ENCODE data around the gene PRDM16. TPM values are rescaled to one million over a fixed set of nuclear protein-coding genes. Genes with fewer than 3 reads are reported as not detected.

PRDM16 gene
- total RNA-seq, 1 donor from 2014 or later, result not detected

GRCh38 chr1:3293563-3294080 lies 224.6 kb downstream of the PRDM16 start:
- intact Hi-C loops (cut with micrococcal nuclease), result no loop called here
- DNase-seq (ENCODE audit: low spot score), result no peak
- Mint-ChIP-seq H3K4me3 (ENCODE audit: low read depth) (no peak overlapping the region), H3K4me1 (ENCODE audit: low read depth) (no peaks in the 10 kb centered on the region), H3K36me3 (ENCODE audit: low read depth) (no peaks in the 10 kb centered on the region), H3K9me3 (no peaks in the 10 kb centered on the region), H3K27ac (no peak overlapping the region), H3K27me3 (ENCODE audit: low read depth) (no peaks in the 10 kb centered on the region)

- Mint-ChIP-seq H3K9me3 (no peaks in the 10 kb centered on the region), H3K27ac (no peak overlapping the region), H3K4me3 (ENCODE audit: low read depth) (no peak overlapping the region), H3K4me1 (ENCODE audit: low read depth) (no peaks in the 10 kb centered on the region), H3K27me3 (ENCODE audit: low read depth) (no peaks in the 10 kb centered on the region), H3K36me3 (ENCODE audit: low read depth) (no peaks in the 10 kb centered on the region)
- intact Hi-C loops (cut with micrococcal nuclease), result no loop called here
- no peak for DNase-seq (ENCODE audit: low spot score)
Observed at GRCh38 chr1:3294450-3294849, 225.4 kb downstream of the PRDM16 start.

DNA sequence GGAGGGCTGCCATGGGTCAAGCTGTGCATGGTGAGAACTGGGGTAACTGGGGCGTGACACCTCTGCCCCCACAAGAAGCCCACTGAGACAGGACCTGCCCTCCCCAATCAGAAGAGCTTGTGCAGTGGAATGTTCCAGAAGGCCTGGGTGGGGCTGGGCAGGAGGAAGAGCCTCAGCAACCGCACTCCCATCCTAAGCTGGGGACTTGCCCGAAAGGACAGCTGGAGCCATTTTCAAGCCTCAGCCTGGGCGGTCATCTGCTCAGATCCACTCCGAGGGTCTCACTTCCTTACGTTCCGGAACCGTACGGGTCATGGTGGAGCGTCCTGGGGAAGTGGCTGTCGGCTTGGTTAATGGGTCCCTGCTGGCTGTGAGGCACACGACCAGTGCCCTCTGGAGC lies 226.8 kb downstream of the PRDM16 start:
- Mint-ChIP-seq H3K27me3 (ENCODE audit: low read depth) (no peaks in the 10 kb centered on the region), H3K4me3 (ENCODE audit: low read depth) (no peak overlapping the region), H3K36me3 (ENCODE audit: low read depth) (no peaks in the 10 kb centered on the region), H3K27ac (no peak overlapping the region), H3K4me1 (ENCODE audit: low read depth) (no peaks in the 10 kb centered on the region), H3K9me3 (no peaks in the 10 kb centered on the region)
- no peak for DNase-seq (ENCODE audit: low spot score)
- intact Hi-C loops (cut with micrococcal nuclease), result no loop called here

- no peaks in the 10 kb centered on the region for H3K36me3 Mint-ChIP-seq (ENCODE audit: low read depth)
- no peak overlapping the region for H3K4me3 Mint-ChIP-seq (ENCODE audit: low read depth)
- H3K27me3 Mint-ChIP-seq (ENCODE audit: low read depth), result no peaks in the 10 kb centered on the region
- no peak for DNase-seq (ENCODE audit: low spot score)
- no peaks in the 10 kb centered on the region for H3K4me1 Mint-ChIP-seq (ENCODE audit: low read depth)
- no peak overlapping the region for H3K27ac Mint-ChIP-seq
- H3K9me3 Mint-ChIP-seq, result no peaks in the 10 kb centered on the region
- intact Hi-C loops (cut with micrococcal nuclease), result no loop called here
Observed at GRCh38 chr1:3296326-3296725, 227.3 kb downstream of the PRDM16 start.

DNA sequence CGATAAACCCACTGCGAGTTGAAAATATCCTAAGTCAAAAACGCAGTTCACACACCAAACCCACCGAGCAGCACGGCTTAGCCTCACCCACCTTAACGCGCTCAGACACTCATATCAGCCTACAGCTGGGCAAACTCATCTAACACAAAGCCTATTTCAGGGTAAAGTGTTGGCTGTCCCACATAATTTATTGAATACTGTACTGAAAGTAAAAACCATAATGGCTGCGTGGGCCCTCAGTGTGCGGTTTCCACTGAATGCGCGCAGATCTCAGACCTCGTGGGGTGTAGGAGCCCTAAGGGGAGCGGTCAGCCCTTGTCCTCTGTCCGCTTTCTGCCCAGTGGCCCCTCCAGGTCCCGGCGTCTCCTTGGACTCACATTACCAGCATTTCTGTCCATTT lies 227.8 kb downstream of the PRDM16 start:
- Mint-ChIP-seq H3K4me3 (ENCODE audit: low read depth) (no peak overlapping the region), H3K9me3 (no peaks in the 10 kb centered on the region), H3K27me3 (ENCODE audit: low read depth) (no peaks in the 10 kb centered on the region), H3K36me3 (ENCODE audit: low read depth) (no peaks in the 10 kb centered on the region), H3K27ac (no peak overlapping the region), H3K4me1 (ENCODE audit: low read depth) (no peaks in the 10 kb centered on the region)
- intact Hi-C loops (cut with micrococcal nuclease), result no loop called here
- no peak for DNase-seq (ENCODE audit: low spot score)

- Mint-ChIP-seq H3K27me3 (ENCODE audit: low read depth) (no peaks in the 10 kb centered on the region), H3K9me3 (no peaks in the 10 kb centered on the region), H3K4me1 (ENCODE audit: low read depth) (no peaks in the 10 kb centered on the region), H3K27ac (no peak overlapping the region), H3K36me3 (ENCODE audit: low read depth) (no peaks in the 10 kb centered on the region), H3K4me3 (ENCODE audit: low read depth) (no peak overlapping the region)
- DNase-seq (ENCODE audit: low spot score), result no peak
- intact Hi-C loops (cut with micrococcal nuclease), result no loop called here
Observed at GRCh38 chr1:3297756-3298155, 228.8 kb downstream of the PRDM16 start.

DNA sequence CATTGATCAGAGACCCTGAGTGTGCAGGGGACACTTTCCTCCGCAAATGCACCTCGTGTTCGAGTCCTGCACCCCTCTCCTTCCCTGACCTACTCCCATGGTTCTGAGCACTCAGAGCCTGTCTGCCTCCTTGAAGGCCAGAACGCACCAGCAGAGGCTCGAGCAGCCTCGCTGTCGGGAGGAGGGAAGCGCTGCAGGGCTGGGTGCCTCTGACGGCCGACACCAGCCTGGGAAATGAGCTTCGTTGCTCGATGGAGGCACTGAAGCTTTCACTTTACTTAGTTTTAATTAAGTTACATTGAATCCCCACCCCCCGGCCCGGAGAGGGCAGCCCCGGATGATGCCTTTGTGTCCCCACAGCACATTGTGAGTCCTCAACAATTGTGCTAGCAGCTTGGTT lies 229.2 kb downstream of the PRDM16 start:
- no peak for DNase-seq (ENCODE audit: low spot score)
- no peaks in the 10 kb centered on the region for H3K9me3 Mint-ChIP-seq
- no peaks in the 10 kb centered on the region for H3K27me3 Mint-ChIP-seq (ENCODE audit: low read depth)
- no peaks in the 10 kb centered on the region for H3K4me1 Mint-ChIP-seq (ENCODE audit: low read depth)
- no peak overlapping the region for H3K27ac Mint-ChIP-seq
- intact Hi-C loops (cut with micrococcal nuclease), result no loop called here
- no peak overlapping the region for H3K4me3 Mint-ChIP-seq (ENCODE audit: low read depth)
- H3K36me3 Mint-ChIP-seq (ENCODE audit: low read depth), result no peaks in the 10 kb centered on the region

GRCh38 chr1:3304246-3304645 lies 235.2 kb downstream of the PRDM16 start:
- Mint-ChIP-seq H3K36me3 (ENCODE audit: low read depth) (no peaks in the 10 kb centered on the region), H3K27me3 (ENCODE audit: low read depth) (no peaks in the 10 kb centered on the region), H3K4me3 (ENCODE audit: low read depth) (no peak overlapping the region), H3K9me3 (no peaks in the 10 kb centered on the region), H3K27ac (no peak overlapping the region), H3K4me1 (ENCODE audit: low read depth) (no peaks in the 10 kb centered on the region)
- DNase-seq (ENCODE audit: low spot score), result no peak
- intact Hi-C loops (cut with micrococcal nuclease), result no loop called here

- Mint-ChIP-seq H3K27ac (no peak overlapping the region), H3K27me3 (ENCODE audit: low read depth) (no peaks in the 10 kb centered on the region), H3K4me3 (ENCODE audit: low read depth) (no peak overlapping the region), H3K36me3 (ENCODE audit: low read depth) (no peaks in the 10 kb centered on the region), H3K4me1 (ENCODE audit: low read depth) (no peaks in the 10 kb centered on the region), H3K9me3 (no peaks in the 10 kb centered on the region)
- intact Hi-C loops (cut with micrococcal nuclease), result no loop called here
- DNase-seq (ENCODE audit: low spot score), result no peak
Observed at GRCh38 chr1:3304692-3305091, 235.7 kb downstream of the PRDM16 start.

GRCh38 chr1:3305156-3305555 lies 236.2 kb downstream of the PRDM16 start:
- H3K4me1 Mint-ChIP-seq (ENCODE audit: low read depth), result no peaks in the 10 kb centered on the region
- intact Hi-C loops (cut with micrococcal nuclease), result no loop called here
- DNase-seq (ENCODE audit: low spot score), result no peak
- H3K27me3 Mint-ChIP-seq (ENCODE audit: low read depth), result no peaks in the 10 kb centered on the region
- H3K36me3 Mint-ChIP-seq (ENCODE audit: low read depth), result no peaks in the 10 kb centered on the region
- no peaks in the 10 kb centered on the region for H3K9me3 Mint-ChIP-seq
- H3K27ac Mint-ChIP-seq, result no peak overlapping the region
- H3K4me3 Mint-ChIP-seq (ENCODE audit: low read depth), result no peak overlapping the region

- intact Hi-C loops (cut with micrococcal nuclease), result no loop called here
- DNase-seq (ENCODE audit: low spot score), result no peak
- Mint-ChIP-seq H3K4me3 (ENCODE audit: low read depth) (no peak overlapping the region), H3K27me3 (ENCODE audit: low read depth) (no peaks in the 10 kb centered on the region), H3K36me3 (ENCODE audit: low read depth) (no peaks in the 10 kb centered on the region), H3K27ac (no peak overlapping the region), H3K4me1 (ENCODE audit: low read depth) (no peaks in the 10 kb centered on the region), H3K9me3 (no peaks in the 10 kb centered on the region)
Observed at GRCh38 chr1:3306583-3307291, 237.7 kb downstream of the PRDM16 start.

- Mint-ChIP-seq H3K27me3 (ENCODE audit: low read depth) (no peaks in the 10 kb centered on the region), H3K4me1 (ENCODE audit: low read depth) (no peaks in the 10 kb centered on the region), H3K9me3 (no peaks in the 10 kb centered on the region), H3K4me3 (ENCODE audit: low read depth) (no peak overlapping the region), H3K36me3 (ENCODE audit: low read depth) (no peaks in the 10 kb centered on the region), H3K27ac (no peak overlapping the region)
- no peak for DNase-seq (ENCODE audit: low spot score)
- intact Hi-C loops (cut with micrococcal nuclease), result no loop called here
Observed at GRCh38 chr1:3307359-3307758, 238.4 kb downstream of the PRDM16 start.

DNA sequence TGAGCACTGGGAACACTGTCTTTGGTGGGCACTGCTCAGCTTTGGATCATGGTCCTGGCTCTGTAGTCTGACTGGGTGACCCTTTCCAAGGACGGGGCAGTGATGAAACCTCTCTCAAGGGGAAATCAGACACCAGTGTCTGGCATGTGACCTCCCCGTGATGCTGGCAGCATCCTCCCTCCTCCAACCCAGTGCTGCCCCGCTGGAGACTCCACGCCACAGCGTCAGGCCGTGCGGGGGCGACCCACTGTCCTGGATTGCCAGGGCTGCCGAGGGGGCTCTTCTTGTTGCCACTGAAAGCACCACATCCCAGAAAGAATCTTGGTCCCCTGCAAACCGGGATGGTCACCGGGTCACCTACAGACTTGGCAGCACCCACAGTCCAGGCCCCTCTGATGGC lies 239.1 kb downstream of the PRDM16 start:
- Mint-ChIP-seq H3K9me3 (no peaks in the 10 kb centered on the region), H3K27me3 (ENCODE audit: low read depth) (peaks cover 2% of the 10 kb centered on the region), H3K4me1 (ENCODE audit: low read depth) (peaks cover 4% of the 10 kb centered on the region), H3K4me3 (ENCODE audit: low read depth) (no peak overlapping the region), H3K36me3 (ENCODE audit: low read depth) (no peaks in the 10 kb centered on the region), H3K27ac (no peak overlapping the region)
- intact Hi-C loops (cut with micrococcal nuclease), result no loop called here
- no peak for DNase-seq (ENCODE audit: low spot score)

Measured in activated T-helper 2 cell treated with anti-CD3 and anti-CD28 coated beads, Interferon-gamma antibody, Interleukin-2, Interleukin-4, amounts not matched to agents 10 μg/mL and 5 μg/mL and 100 μg/mL, durations not matched to agents 14 hours and 24 hours and 36 hours (primary cell).